H9 (cell line): ENCODE data around the gene CDK8. TPM values are rescaled to one million over a fixed set of nuclear protein-coding genes. Genes with fewer than 3 reads are reported as not detected.

ENCODE experiments used
- DNase-seq: peaks from one replicate; pipeline ENCODE4 v3.0.0-alpha.2; 2017
- H2AFZ ChIP-seq: one replicate; pipeline ENCODE4 v1.6.1; 2013; ENCODE audit warnings: mild to moderate bottlenecking, low read length, control low read depth, moderate library complexity
- H2AK5ac ChIP-seq: 2 replicates; pipeline ENCODE4 v1.6.1; 2013; ENCODE audit warnings: low read length, control low read depth, mixed read lengths; ENCODE audit not compliant: insufficient read length
- H2BK120ac ChIP-seq: one replicate; pipeline ENCODE4 v1.6.1; 2013; ENCODE audit warnings: low read depth, mild to moderate bottlenecking, low read length, control low read depth, inconsistent platforms; ENCODE audit not compliant: poor library complexity, severe bottlenecking
- H2BK12ac ChIP-seq: 2 replicates; pipeline ENCODE4 v1.6.1; 2013; ENCODE audit warnings: low read length, control low read depth, mixed read lengths, low read depth; ENCODE audit not compliant: insufficient read length
- H2BK15ac ChIP-seq: 2 replicates; pipeline ENCODE4 v1.6.1; 2013; ENCODE audit warnings: low read depth, low read length, control low read depth
- H2BK20ac ChIP-seq: one replicate; pipeline ENCODE4 v1.6.1; 2013; ENCODE audit warnings: low read depth, mild to moderate bottlenecking, low read length, control low read depth, inconsistent platforms; ENCODE audit not compliant: poor library complexity, severe bottlenecking
- H2BK5ac ChIP-seq: 2 replicates; pipeline ENCODE4 v1.6.1; 2013; ENCODE audit warnings: low read length, control low read depth, mixed read lengths; ENCODE audit not compliant: insufficient read length
- H3K14ac ChIP-seq: 2 replicates; pipeline ENCODE4 v1.6.1; 2013; ENCODE audit warnings: low read length, control low read depth; ENCODE audit not compliant: insufficient read depth
- H3K18ac ChIP-seq: 2 replicates; pipeline ENCODE4 v1.6.1; 2013; ENCODE audit warnings: low read depth, mild to moderate bottlenecking, mixed read lengths, low read length, control low read depth; ENCODE audit not compliant: insufficient read length
- H3K23ac ChIP-seq: 2 replicates; pipeline ENCODE4 v1.6.1; 2013; ENCODE audit warnings: low read length, control low read depth, mixed read lengths, low read depth; ENCODE audit not compliant: insufficient read length
- H3K23me2 ChIP-seq: 2 replicates; pipeline ENCODE4 v1.6.1; 2013; ENCODE audit warnings: low read depth, mild to moderate bottlenecking, mixed read lengths, low read length, control low read depth; ENCODE audit not compliant: insufficient read length, poor library complexity, severe bottlenecking
- H3K27ac ChIP-seq: 2 replicates; pipeline ENCODE4 v1.5.1; 2013; ENCODE audit warnings: low read length, control low read depth, mixed read lengths, low read depth; ENCODE audit not compliant: insufficient read length
- H3K27me3 ChIP-seq: 2 replicates; pipeline ENCODE4 v1.6.1; 2013; ENCODE audit warnings: low read length, control low read depth, inconsistent platforms; ENCODE audit not compliant: insufficient read depth
- H3K4ac ChIP-seq: 2 replicates; pipeline ENCODE4 v1.6.1; 2013; ENCODE audit warnings: low read depth, mild to moderate bottlenecking, control low read depth, inconsistent platforms, low read length, moderate library complexity
- H3K4me1 ChIP-seq: 2 replicates; pipeline ENCODE4 v1.6.1; 2013; ENCODE audit warnings: low read length, control low read depth, inconsistent platforms; ENCODE audit not compliant: insufficient read depth
- H3K4me2 ChIP-seq: 2 replicates; pipeline ENCODE4 v1.6.1; 2013; ENCODE audit warnings: low read length, control low read depth, mixed read lengths; ENCODE audit not compliant: insufficient read length, insufficient read depth
- H3K56ac ChIP-seq: 2 replicates; pipeline ENCODE4 v1.6.1; 2013; ENCODE audit warnings: low read depth, mild to moderate bottlenecking, mixed read lengths, low read length, control low read depth; ENCODE audit not compliant: insufficient read length
- H3K79me1 ChIP-seq: 2 replicates; pipeline ENCODE4 v1.6.1; 2013; ENCODE audit warnings: low read depth, mild to moderate bottlenecking, moderate library complexity, low read length, control low read depth, inconsistent platforms; ENCODE audit not compliant: insufficient read depth, poor library complexity, severe bottlenecking
- H3K79me2 ChIP-seq: 2 replicates; pipeline ENCODE4 v1.6.1; 2013; ENCODE audit warnings: low read length, control low read depth, inconsistent platforms; ENCODE audit not compliant: insufficient read depth
- H3K9ac ChIP-seq: 2 replicates; pipeline ENCODE4 v1.6.1; 2013; ENCODE audit warnings: low read length, control low read depth, mixed read lengths; ENCODE audit not compliant: insufficient read length; ENCODE audit errors: extremely low read depth
- H3K9me3 ChIP-seq: one replicate; pipeline ENCODE4 v1.6.1; 2013; ENCODE audit warnings: low read depth, low read length, inconsistent platforms; ENCODE audit not compliant: control insufficient read depth
- H3T11ph ChIP-seq: one replicate; pipeline ENCODE4 v1.6.1; 2013; ENCODE audit warnings: mild to moderate bottlenecking, low read length, control low read depth, inconsistent platforms
- H4K20me1 ChIP-seq: one replicate; pipeline ENCODE4 v1.6.1; 2013; ENCODE audit not compliant: control insufficient read depth, insufficient read length, insufficient read depth
- H4K5ac ChIP-seq: 2 replicates; pipeline ENCODE4 v1.6.1; 2013; ENCODE audit warnings: low read depth, mild to moderate bottlenecking, mixed read lengths, low read length, control low read depth; ENCODE audit not compliant: insufficient read length
- H4K8ac ChIP-seq: replicated peaks from 2 replicates; pipeline ENCODE4 v1.6.1; 2013; ENCODE audit warnings: low read length, control low read depth, mixed read lengths, low read depth; ENCODE audit not compliant: insufficient read length
- H4K91ac ChIP-seq: 2 replicates; pipeline ENCODE4 v1.6.1; 2013; ENCODE audit warnings: low read depth, mild to moderate bottlenecking, moderate library complexity, mixed read lengths, low read length, control low read depth; ENCODE audit not compliant: insufficient read length
- H3K27ac Mint-ChIP-seq, 3 experiments: 2 replicates in 2 of 3; 3 replicates in 1 of 3; pipeline ENCODE4 v1.8.0; 2020 to 2021; ENCODE audit warnings: mixed read lengths in 3 of 3, mild to moderate bottlenecking in 1 of 3, moderate library complexity in 1 of 3
- H3K27me3 Mint-ChIP-seq: 2 replicates; pipeline ENCODE4 v1.8.0; 2021; ENCODE audit warnings: low read depth, mild to moderate bottlenecking, moderate library complexity, mixed read lengths
- H3K36me3 Mint-ChIP-seq, 3 experiments: 2 replicates in 2 of 3; 3 replicates in 1 of 3; pipeline ENCODE4 v1.8.0; 2020 to 2021; ENCODE audit warnings: low read depth in 3 of 3, mixed read lengths in 3 of 3; ENCODE audit not compliant: insufficient read depth in 1 of 3
- H3K4me1 Mint-ChIP-seq, 2 experiments: 2 replicates each; pipeline ENCODE4 v1.8.0; 2020; ENCODE audit warnings: mixed read lengths in 2 of 2
- H3K4me3 Mint-ChIP-seq, 2 experiments: 2 replicates in 1 of 2; 3 replicates in 1 of 2; pipeline ENCODE4 v1.8.0; 2020 to 2021; ENCODE audit warnings: mild to moderate bottlenecking in 2 of 2, mixed read lengths in 2 of 2, moderate library complexity in 1 of 2
- H3K9me3 Mint-ChIP-seq, 2 experiments: 2 replicates in 1 of 2; 3 replicates in 1 of 2; pipeline ENCODE4 v1.8.0; 2020; ENCODE audit warnings: mild to moderate bottlenecking in 2 of 2, mixed read lengths in 2 of 2, moderate library complexity in 1 of 2
- WGBS: extraction: QIAGEN DNeasy Blood & Tissue Kit; methylation state at CpG from one replicate; pipeline ENCODE4 v1.1.7; 2013; ENCODE audit warnings: missing lambda C conversion rate, low lambda C conversion rate, mixed read lengths; ENCODE audit not compliant: insufficient read length; ENCODE audit errors: extremely low coverage; 5-methylcytosine and 5-hydroxymethylcytosine counted together
- total RNA-seq: library from RNA; stranded (reverse); gene quantifications from 2 replicates; pipeline ENCODE4 v1.2.1, GENCODE V29; 2021
- TF ChIP-seq, protein P1 (sequence below): fragments of 200-600 bp; sonication (generic); conservative IDR thresholded peaks from 3 replicates; pipeline ENCODE4 v1.8.0; 2021; ENCODE audit warnings: antibody characterized with exemption, mild to moderate bottlenecking

The CDK8 gene
- total RNA-seq, 1 experiment from 2014 or later = 18.1 TPM

DNA sequence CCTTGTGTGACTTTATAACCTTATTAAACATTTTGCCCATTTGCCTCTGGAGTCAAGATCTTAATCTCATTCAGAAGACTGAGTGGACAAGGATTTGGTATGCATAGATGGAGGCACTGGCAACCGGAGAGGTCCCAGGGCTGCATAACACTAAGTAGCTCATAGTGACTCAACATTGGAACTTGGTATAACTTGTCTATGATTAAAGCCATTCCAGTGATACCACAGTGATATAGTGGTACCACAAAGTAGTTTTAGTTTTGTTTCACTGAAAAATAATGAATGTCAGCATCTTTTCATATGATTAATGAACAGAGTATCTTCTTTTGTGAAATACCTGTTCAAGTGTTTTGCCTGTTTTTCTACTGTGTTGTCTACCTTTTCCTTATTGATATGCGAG is 26.4 kb downstream of the CDK8 start:
- no CpG with 5 or more reads among the region's 2 CpGs for WGBS
- H3K4me1 Mint-ChIP-seq = peaks cover 5 to 9% of the 10 kb centered on the region in 2 experiments; a peak in 2 of 4 replicates
- no peaks in the 10 kb centered on the region; the same call in 1 of the 2 replicates for H3K79me2 ChIP-seq

More for the DNA sequence above, 26.4 kb downstream of the CDK8 start:
- H3K9me3 ChIP-seq = no peaks in the 10 kb centered on the region
- no peak overlapping the region for H3K14ac ChIP-seq
- H3K4me1 ChIP-seq = no peaks in the 10 kb centered on the region
- no peaks in the 10 kb centered on the region for H3K27me3 ChIP-seq
- H4K5ac ChIP-seq = no peak overlapping the region
- no peak overlapping the region for H3K56ac ChIP-seq
- Mint-ChIP-seq H3K9me3 (no peaks in the 10 kb centered on the region; a peak in 1 of 5 replicates), H3K27me3 (no peaks in the 10 kb centered on the region), H3K27ac (no peak overlapping the region), H3K4me3 (no peak overlapping the region), H3K36me3 (peaks cover 12 to 14% (median 12%) of the 10 kb centered on the region in 3 experiments; a peak in 4 of 7 replicates)
- H3K18ac ChIP-seq = no peak overlapping the region
- H2BK12ac ChIP-seq = no peak overlapping the region
- H4K20me1 ChIP-seq = no peaks in the 10 kb centered on the region
- no peak overlapping the region for H2BK20ac ChIP-seq
- no peak overlapping the region for H3T11ph ChIP-seq
- no peak overlapping the region for H2BK5ac ChIP-seq
- H3K23me2 ChIP-seq = no peaks in the 10 kb centered on the region
- no peak overlapping the region for H3K27ac ChIP-seq
- H4K91ac ChIP-seq = no peak overlapping the region
- H3K4ac ChIP-seq = no peak overlapping the region
- H3K79me1 ChIP-seq = no peaks in the 10 kb centered on the region
- no peak overlapping the region for H2BK15ac ChIP-seq
- no peak overlapping the region for H3K23ac ChIP-seq
- no peak overlapping the region for H3K4me2 ChIP-seq
- H3K9ac ChIP-seq = no peak overlapping the region
- DNase-seq = no peak
- H4K8ac ChIP-seq = no peak overlapping the region
- H2BK120ac ChIP-seq = no peak overlapping the region
- no peak overlapping the region for H2AK5ac ChIP-seq
- H2AFZ ChIP-seq = no peak overlapping the region
- TF ChIP-seq, protein P1, sequence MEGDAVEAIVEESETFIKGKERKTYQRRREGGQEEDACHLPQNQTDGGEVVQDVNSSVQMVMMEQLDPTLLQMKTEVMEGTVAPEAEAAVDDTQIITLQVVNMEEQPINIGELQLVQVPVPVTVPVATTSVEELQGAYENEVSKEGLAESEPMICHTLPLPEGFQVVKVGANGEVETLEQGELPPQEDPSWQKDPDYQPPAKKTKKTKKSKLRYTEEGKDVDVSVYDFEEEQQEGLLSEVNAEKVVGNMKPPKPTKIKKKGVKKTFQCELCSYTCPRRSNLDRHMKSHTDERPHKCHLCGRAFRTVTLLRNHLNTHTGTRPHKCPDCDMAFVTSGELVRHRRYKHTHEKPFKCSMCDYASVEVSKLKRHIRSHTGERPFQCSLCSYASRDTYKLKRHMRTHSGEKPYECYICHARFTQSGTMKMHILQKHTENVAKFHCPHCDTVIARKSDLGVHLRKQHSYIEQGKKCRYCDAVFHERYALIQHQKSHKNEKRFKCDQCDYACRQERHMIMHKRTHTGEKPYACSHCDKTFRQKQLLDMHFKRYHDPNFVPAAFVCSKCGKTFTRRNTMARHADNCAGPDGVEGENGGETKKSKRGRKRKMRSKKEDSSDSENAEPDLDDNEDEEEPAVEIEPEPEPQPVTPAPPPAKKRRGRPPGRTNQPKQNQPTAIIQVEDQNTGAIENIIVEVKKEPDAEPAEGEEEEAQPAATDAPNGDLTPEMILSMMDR = no peak
